Effector memory CD4-positive, alpha-beta T cell (primary cell): Measurements from ENCODE around the gene SPPL2A.

ENCODE experiments used
- DNase-seq, 3 donors: peaks; one replicate each; pipeline ENCODE4 v3.0.0-alpha.2; 2020
- H3K27ac ChIP-seq: 2 replicates; pipeline ENCODE4 v1.7.0; 2013; ENCODE audit warnings: mild to moderate bottlenecking, low read length, moderate library complexity; ENCODE audit not compliant: insufficient read depth, poor library complexity, severe bottlenecking
- H3K27me3 ChIP-seq: replicated peaks from 2 replicates; pipeline ENCODE4 v1.7.0; 2013; ENCODE audit warnings: mild to moderate bottlenecking, low read length; ENCODE audit not compliant: insufficient read depth, control insufficient read depth, poor library complexity, severe bottlenecking
- H3K36me3 ChIP-seq: 2 replicates; pipeline ENCODE4 v1.7.0; 2013; ENCODE audit warnings: mild to moderate bottlenecking, low read length, moderate library complexity; ENCODE audit not compliant: control insufficient read depth, insufficient read depth
- H3K4me1 ChIP-seq: 2 replicates; pipeline ENCODE4 v1.7.0; 2013; ENCODE audit warnings: low read length, mild to moderate bottlenecking; ENCODE audit not compliant: control insufficient read depth, insufficient read depth, poor library complexity, severe bottlenecking
- H3K4me3 ChIP-seq: 2 replicates; pipeline ENCODE4 v1.7.0; 2013; ENCODE audit warnings: low read length, low read depth, mild to moderate bottlenecking; ENCODE audit not compliant: insufficient read depth, poor library complexity, severe bottlenecking
- H3K9me3 ChIP-seq: 2 replicates; pipeline ENCODE4 v1.7.0; 2013; ENCODE audit warnings: mild to moderate bottlenecking, low read length, moderate library complexity; ENCODE audit not compliant: control insufficient read depth

Gene SPPL2A

DNA sequence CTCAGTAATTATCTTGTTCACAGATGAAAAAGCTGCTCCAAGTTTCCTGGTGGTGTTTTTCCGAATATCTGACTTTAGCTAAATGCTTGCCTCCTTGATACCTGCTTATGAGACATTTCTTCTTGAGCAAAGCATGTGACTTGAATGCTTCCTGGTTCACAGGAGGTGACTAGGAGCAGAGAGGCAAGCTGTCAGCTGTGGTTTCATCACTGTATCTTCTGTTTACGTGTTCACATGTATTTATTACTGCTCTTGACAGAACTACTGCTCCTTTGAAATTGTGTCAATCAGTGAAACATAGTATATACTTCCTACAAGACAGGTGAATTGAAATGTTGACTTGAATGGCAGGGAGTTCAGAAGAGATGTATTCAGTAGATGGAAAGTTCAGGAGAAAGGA is 8.9 kb upstream of the SPPL2A start:
- Histone ChIP-seq H3K27me3 (no peaks in the 10 kb centered on the region), H3K4me3 (no peak overlapping the region), H3K27ac (no peak overlapping the region), H3K36me3 (no peaks in the 10 kb centered on the region), H3K9me3 (no peaks in the 10 kb centered on the region), H3K4me1 (no peaks in the 10 kb centered on the region)
- no peak for DNase-seq

DNA sequence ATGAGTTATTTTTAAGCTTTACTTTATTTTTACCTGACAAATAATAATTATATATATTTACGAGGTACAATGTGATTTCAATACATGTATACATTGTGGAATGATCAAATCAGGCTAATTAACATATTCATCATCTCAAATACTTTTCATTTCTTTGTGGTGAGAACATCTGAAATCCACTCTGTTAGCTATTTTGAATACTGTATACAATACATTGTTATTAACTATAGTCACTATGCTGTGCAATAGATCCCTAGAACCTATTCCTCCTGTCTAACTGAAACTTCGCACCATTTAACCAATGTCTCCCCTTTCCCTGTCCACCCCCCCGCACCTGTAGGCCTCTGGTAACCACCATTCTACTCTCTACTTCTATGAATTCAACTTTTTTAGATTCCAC is 7.9 kb upstream of the SPPL2A start:
- Histone ChIP-seq H3K27ac (no peak overlapping the region), H3K27me3 (no peaks in the 10 kb centered on the region), H3K9me3 (no peaks in the 10 kb centered on the region), H3K4me3 (no peak overlapping the region), H3K4me1 (no peaks in the 10 kb centered on the region), H3K36me3 (no peaks in the 10 kb centered on the region)
- DNase-seq: no peak

- no peak for DNase-seq
- no peak overlapping the region for H3K27ac ChIP-seq
- H3K9me3 ChIP-seq: no peaks in the 10 kb centered on the region
These were observed 1.9 kb upstream of the SPPL2A start for GRCh38 chr15:50767332-50767861.

GRCh38 chr15:50764461-50765194 is 878 bp downstream of the SPPL2A start:
- Histone ChIP-seq H3K27ac (peak overlapping the region; percentile 88), H3K4me1 (peaks cover 7% of the 10 kb centered on the region), H3K4me3 (peak overlapping the region; percentile 85), H3K27me3 (no peaks in the 10 kb centered on the region), H3K9me3 (no peaks in the 10 kb centered on the region), H3K36me3 (no peaks in the 10 kb centered on the region)
- no peak for DNase-seq

More at GRCh38 chr15:50767332-50767861, 1.9 kb upstream of the SPPL2A start:
- peaks cover 7% of the 10 kb centered on the region for H3K4me1 ChIP-seq
- H3K4me3 ChIP-seq: no peak overlapping the region
- no peaks in the 10 kb centered on the region for H3K27me3 ChIP-seq
- H3K36me3 ChIP-seq: no peaks in the 10 kb centered on the region

- Histone ChIP-seq H3K27ac (no peak overlapping the region), H3K36me3 (no peaks in the 10 kb centered on the region), H3K4me1 (peaks cover 1% of the 10 kb centered on the region), H3K27me3 (no peaks in the 10 kb centered on the region), H3K9me3 (no peaks in the 10 kb centered on the region), H3K4me3 (no peak overlapping the region)
- DNase-seq: no peak
These were observed 6.7 kb downstream of the SPPL2A start for GRCh38 chr15:50758712-50759205.

- Histone ChIP-seq H3K36me3 (no peaks in the 10 kb centered on the region), H3K27me3 (no peaks in the 10 kb centered on the region), H3K4me3 (no peak overlapping the region), H3K27ac (no peak overlapping the region), H3K4me1 (no peaks in the 10 kb centered on the region), H3K9me3 (no peaks in the 10 kb centered on the region)
- DNase-seq: no peak
These were observed 12.0 kb downstream of the SPPL2A start for GRCh38 chr15:50753463-50753862.

- Histone ChIP-seq H3K9me3 (no peaks in the 10 kb centered on the region), H3K36me3 (no peaks in the 10 kb centered on the region), H3K27ac (no peak overlapping the region), H3K4me3 (no peak overlapping the region), H3K27me3 (no peaks in the 10 kb centered on the region), H3K4me1 (no peaks in the 10 kb centered on the region)
- DNase-seq: no peak
These were observed 14.1 kb downstream of the SPPL2A start for GRCh38 chr15:50751394-50751793.

DNA sequence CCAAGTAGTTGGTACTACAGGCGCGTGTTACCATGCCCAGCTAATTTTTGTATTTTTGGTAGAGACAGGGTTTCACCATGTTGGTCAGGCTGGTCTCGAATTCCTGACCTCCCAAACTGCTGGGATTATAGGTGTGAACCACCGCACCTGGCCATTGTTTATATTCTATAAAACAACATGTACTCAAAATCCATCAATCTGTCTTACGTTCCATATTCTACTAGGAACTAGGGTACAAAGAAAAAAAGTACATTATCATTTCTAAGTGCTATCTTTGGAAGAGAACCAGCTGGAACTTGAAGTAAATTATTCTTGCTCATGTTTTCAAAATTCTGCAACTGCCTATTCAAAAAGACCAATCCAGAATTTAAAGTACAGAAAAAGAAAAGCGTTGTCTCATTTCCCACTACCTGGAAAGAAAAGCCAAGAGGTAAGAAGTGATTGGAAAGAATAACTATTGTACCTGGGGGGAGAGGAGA is 15.2 kb downstream of the SPPL2A start:
- H3K36me3 ChIP-seq: no peaks in the 10 kb centered on the region
- H3K4me1 ChIP-seq: no peaks in the 10 kb centered on the region
- no peak overlapping the region for H3K27ac ChIP-seq
- DNase-seq: no peak
- no peaks in the 10 kb centered on the region for H3K27me3 ChIP-seq
- no peak overlapping the region for H3K4me3 ChIP-seq
- H3K9me3 ChIP-seq: no peaks in the 10 kb centered on the region

GRCh38 chr15:50747523-50747922 is 18.0 kb downstream of the SPPL2A start:
- Histone ChIP-seq H3K9me3 (no peaks in the 10 kb centered on the region), H3K4me1 (no peaks in the 10 kb centered on the region), H3K36me3 (peaks cover 6% of the 10 kb centered on the region)

GRCh38 chr15:50744601-50745000 is 20.9 kb downstream of the SPPL2A start:
- no peaks in the 10 kb centered on the region for H3K9me3 ChIP-seq
- no peaks in the 10 kb centered on the region for H3K27me3 ChIP-seq
- H3K4me1 ChIP-seq: no peaks in the 10 kb centered on the region
- H3K4me3 ChIP-seq: no peak overlapping the region
- no peak for DNase-seq
- peaks cover 6% of the 10 kb centered on the region for H3K36me3 ChIP-seq
- no peak overlapping the region for H3K27ac ChIP-seq

More at GRCh38 chr15:50747523-50747922, 18.0 kb downstream of the SPPL2A start:
- no peak overlapping the region for H3K4me3 ChIP-seq
- no peak for DNase-seq
- no peak overlapping the region for H3K27ac ChIP-seq
- no peaks in the 10 kb centered on the region for H3K27me3 ChIP-seq
